SJSA1 (cell line): ENCODE measurements around the gene UBE2M. TPM values are rescaled to one million over a fixed set of nuclear protein-coding genes. Genes with fewer than 3 reads are reported as not detected.

Experiments
- DNase-seq, 2 experiments: peaks; one replicate each; pipeline ENCODE4 v3.0.0-alpha.2; 2015 to 2020; ENCODE audit warnings: low spot score in 2 of 2, low read depth in 1 of 2
- H3K27ac ChIP-seq: fragments of 250-450 bp; sonication (Bioruptor Pico); 2 replicates; pipeline ENCODE4 v1.5.1; 2020; ENCODE audit warnings: mild to moderate bottlenecking, moderate library complexity
- H3K27me3 ChIP-seq: fragments of 250-450 bp; sonication (Bioruptor Pico); replicated peaks from 2 replicates; pipeline ENCODE4 v1.5.1; 2020; ENCODE audit warnings: mild to moderate bottlenecking, moderate library complexity
- H3K36me3 ChIP-seq: fragments of 250-450 bp; sonication (Bioruptor Pico); 2 replicates; pipeline ENCODE4 v1.5.1; 2020; ENCODE audit warnings: mild to moderate bottlenecking
- H3K4me1 ChIP-seq: fragments of 250-450 bp; sonication (Bioruptor Pico); replicated peaks from 2 replicates; pipeline ENCODE4 v1.6.1; 2021; ENCODE audit warnings: mild to moderate bottlenecking
- H3K4me3 ChIP-seq: fragments of 250-450 bp; sonication (Bioruptor Pico); 2 replicates; pipeline ENCODE4 v1.5.1; 2020; ENCODE audit warnings: mild to moderate bottlenecking
- H3K9me3 ChIP-seq: fragments of 250-450 bp; sonication (Bioruptor Pico); replicated peaks from 2 replicates; pipeline ENCODE4 v1.5.1; 2020; ENCODE audit warnings: mild to moderate bottlenecking
- total RNA-seq: library from RNA; depleted of rRNA; stranded (reverse); fragments of >200 nt; shearing (Covaris generic); gene quantifications from 2 replicates; pipeline ENCODE4 v1.2.3, GENCODE V29; 2014

The UBE2M gene
- total RNA-seq, 1 experiment from 2014 or later: 109 TPM

DNA sequence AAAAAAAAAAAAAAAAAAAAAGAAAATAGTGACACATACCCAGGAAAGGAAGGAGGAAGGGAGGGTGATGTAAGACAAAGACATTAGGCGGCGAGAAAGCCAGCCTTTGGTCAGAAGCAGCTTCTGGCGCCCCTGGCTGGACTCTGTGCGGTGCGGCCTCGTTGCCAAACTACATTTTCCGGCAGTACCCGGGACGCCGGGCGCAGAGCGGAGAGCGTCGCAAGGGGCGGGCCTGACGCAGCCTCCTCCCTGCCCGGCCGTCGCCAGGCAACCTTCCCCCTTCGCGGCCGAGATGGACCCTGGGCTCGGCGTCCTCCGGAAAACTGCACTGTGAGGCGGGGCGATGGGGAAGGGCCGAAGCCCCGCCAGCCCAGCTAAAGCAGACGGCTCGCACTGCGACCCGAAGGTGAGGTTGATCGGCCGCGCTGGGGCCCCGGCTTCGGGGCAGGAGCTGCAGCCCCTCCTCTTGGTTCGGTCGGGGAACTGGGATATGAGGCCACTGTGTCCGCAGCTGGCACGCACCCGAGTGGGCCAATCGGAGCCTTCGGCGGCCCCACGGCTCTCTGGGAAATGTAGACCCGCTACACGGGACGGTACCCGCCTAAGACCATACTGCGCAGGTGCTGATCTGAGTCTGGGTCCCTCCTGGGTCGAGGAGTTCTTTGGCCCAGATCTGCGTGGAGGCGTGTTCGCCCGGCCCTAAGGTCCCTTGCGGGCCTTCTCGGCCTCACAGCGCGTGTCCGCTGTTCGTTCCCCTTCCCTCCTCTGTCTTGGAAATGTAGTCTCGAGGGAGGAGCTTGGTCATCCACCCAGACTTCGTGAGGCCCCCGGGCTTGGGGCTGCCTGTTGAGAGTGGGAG is 17.0 kb upstream of the UBE2M start:
- H3K4me3 ChIP-seq: peak overlapping the region; percentile 63
- DNase-seq: peak; percentile 90 to 99
- H3K27ac ChIP-seq: peak overlapping the region; percentile 92
- H3K9me3 ChIP-seq: no peaks in the 10 kb centered on the region
- H3K27me3 ChIP-seq: no peaks in the 10 kb centered on the region
- no peaks in the 10 kb centered on the region; the same call in 1 of the 2 replicates for H3K36me3 ChIP-seq
- H3K4me1 ChIP-seq: peaks cover 15% of the 10 kb centered on the region

DNA sequence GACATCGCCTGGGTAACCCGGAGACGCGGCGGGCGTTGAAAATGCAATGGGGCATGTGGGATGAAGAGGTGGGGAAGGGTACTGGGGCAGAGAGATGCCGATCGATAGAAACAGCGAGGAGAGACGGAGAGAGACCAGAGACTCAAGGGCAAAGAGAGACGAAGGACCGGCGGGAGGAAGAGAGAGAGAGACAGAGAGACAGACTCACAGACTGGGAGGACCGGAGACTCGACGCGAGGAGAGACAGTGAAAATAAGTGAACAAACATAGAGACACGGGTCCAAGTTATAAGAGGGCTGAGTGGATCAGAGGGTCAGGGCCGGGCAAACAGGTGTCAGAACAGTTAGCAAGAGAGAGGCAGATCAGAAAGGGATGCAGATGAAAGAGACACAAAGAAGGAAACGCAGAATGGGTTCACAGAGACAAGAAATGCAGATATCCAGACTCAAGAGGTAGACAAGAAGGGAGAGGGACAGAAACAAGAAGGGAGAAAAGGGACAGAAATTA is 15.3 kb upstream of the UBE2M start:
- peak overlapping the region; percentile 86 for H3K27ac ChIP-seq
- no peak for DNase-seq
- peaks cover 5% of the 10 kb centered on the region for H3K36me3 ChIP-seq
- no peaks in the 10 kb centered on the region for H3K27me3 ChIP-seq
- peaks cover 15% of the 10 kb centered on the region for H3K4me1 ChIP-seq
- peak overlapping the region; percentile 55 for H3K4me3 ChIP-seq
- no peaks in the 10 kb centered on the region for H3K9me3 ChIP-seq

DNA sequence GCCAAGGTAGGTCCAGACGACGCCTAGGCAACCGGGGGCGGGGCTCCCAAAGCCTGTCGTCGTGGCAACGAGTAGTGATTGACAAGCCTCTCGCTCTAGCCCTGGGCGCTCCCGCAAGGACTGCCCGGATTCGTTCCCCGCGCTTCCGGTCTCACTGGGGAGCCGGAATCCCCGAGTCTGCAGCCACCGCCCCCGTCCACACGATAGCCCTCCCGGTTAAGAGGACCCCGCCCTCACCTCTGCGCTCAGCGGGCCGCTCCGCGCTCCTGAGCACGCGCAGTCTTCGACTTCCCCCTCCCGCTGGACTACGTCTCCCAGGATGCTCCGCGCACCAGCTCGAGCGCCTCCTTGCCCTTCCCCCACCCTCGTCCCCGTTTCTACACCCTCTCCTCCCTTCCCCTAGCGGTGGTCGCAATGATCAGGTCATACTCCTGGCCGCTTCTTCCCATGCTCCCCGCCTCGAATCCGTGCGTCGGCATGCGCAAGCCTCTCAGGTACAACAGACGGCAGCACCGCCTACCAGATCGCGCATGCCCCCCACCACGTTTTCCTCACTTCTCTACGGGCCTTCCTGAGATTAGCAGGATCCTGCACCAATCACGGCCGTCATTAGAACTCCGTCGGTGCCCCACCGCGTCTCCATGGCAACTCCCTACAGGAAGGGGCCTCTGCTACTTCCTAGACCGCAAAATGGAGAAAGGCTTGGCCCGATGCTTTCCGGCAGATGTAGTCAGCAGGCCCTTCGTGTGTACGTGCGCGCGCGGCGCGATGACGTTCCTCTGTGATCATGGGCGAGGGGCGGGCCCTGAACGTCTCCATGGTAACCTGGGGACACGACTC is 14.6 kb upstream of the UBE2M start, which contains the start of gene MZF1:
Gene MZF1 (minus strand): TSS at position 518 of the 840 bp plus-strand sequence. CDS start 1,946 bp downstream, outside the sequence.
- Histone ChIP-seq H3K4me1 (peaks cover 15% of the 10 kb centered on the region), H3K27ac (peak within 1 kb of the TSS; percentile 86), H3K36me3 (peaks cover 5% of the 10 kb centered on the region), H3K27me3 (no peaks in the 10 kb centered on the region), H3K9me3 (no peaks in the 10 kb centered on the region), H3K4me3 (peak within 1 kb of the TSS; percentile 55)
- peak; percentile 100 for DNase-seq

DNA sequence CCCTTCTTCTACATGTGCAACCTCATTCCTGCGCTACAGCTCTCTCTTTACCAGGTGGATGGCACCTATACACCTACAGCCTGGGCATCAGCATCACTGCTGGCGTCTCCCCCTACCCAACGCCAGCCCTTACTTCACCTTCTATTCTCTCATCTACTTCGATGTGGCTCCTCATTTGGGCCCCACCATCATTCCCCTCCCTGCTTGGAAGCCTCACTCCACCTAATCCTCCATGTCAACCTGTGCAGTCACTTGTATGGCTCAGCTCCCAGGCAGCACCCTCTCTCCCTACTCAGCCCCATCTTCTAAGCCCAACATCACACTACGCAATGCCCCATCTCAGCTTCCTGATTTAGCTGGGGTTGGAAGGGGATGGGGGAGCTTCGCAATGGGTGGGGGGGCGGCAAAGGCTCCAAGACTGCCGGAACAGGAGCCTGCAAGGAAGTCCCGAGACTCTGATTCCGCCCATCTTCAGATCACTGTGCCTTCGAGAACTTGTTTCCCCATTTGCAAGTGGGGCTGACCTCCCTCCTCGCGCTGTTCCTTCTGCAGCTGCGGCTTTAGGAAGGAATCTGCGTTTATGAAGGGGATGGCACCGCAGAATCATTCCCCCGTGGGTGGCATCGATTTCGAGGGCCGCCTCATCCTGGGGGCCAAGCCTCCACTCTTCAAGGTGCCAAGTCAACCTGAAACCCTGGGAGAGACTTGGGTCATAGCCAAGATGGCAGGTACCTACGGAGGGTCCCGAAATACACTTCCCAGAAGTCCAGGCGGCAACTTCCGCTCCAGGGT is 13.8 kb upstream of the UBE2M start:
- Histone ChIP-seq H3K4me3 (peak overlapping the region; percentile 55), H3K27me3 (no peaks in the 10 kb centered on the region), H3K27ac (peak overlapping the region; percentile 86), H3K9me3 (no peaks in the 10 kb centered on the region), H3K36me3 (peaks cover 5% of the 10 kb centered on the region), H3K4me1 (peaks cover 15% of the 10 kb centered on the region)
- peak in 1 of 2 experiments; percentile 30 for DNase-seq

DNA sequence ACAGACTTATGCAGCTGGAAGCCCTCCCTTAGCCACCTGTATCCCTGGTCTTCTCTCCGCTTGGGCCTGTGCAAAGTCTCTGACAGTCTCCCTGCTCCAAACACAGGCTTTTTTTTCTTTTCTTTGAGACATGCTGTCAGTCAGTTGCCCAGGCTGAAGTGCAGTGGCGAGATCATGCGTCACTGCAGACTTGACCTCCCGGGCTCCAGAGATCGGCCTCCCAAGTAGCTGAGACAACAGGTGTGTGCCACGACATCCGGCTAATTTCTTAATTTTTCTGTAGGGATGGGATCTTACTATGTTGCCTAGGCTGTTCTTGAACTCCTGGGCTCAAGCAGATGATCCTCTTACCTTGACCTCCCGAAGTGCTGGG is 13.2 kb upstream of the UBE2M start:
- H3K4me3 ChIP-seq: no peak overlapping the region
- no peaks in the 10 kb centered on the region for H3K27me3 ChIP-seq
- no peak overlapping the region for H3K27ac ChIP-seq
- H3K4me1 ChIP-seq: peaks cover 15% of the 10 kb centered on the region
- no peaks in the 10 kb centered on the region for H3K9me3 ChIP-seq
- peaks cover 5% of the 10 kb centered on the region for H3K36me3 ChIP-seq
- no peak for DNase-seq

DNA sequence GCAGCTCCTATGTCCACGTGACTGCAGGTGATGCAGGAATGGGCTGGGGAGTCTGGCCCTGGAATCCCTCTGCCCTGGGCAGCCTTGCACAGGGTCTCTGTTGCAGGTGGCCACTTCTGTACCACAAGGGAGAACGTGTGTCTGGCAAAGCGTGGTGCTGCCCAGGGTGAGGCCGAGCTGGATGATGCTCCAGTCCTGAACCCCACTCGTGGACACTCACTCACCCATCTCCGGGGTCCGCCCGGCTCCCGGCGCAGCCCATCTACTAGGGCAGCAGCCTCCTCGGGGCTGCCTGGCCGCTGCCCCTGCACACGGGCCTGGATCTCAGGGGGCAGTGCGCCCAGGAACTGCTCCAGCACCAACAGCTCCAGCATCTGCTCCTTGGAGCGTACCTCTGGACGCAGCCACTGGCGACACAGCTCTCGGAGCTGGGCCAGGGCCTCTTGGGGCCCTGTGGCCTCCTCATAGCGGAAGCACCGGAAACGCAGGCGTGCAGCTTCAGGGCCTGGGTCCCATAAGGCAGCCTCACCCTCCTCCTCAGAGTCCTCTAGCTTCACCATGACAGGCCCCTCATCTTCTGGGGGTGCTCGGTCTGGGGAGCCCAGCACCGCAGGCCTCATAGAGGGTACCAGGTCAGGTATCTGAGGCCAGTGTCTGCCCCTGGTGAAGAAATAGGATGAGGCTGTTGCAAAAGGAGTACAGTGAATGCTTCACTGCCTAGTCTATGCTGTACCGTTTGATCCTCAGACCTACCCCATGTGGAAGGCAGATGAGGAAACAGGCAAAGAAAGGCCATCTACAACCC is 12.6 kb upstream of the UBE2M start:
- Histone ChIP-seq H3K4me1 (peaks cover 15% of the 10 kb centered on the region), H3K27ac (no peak overlapping the region), H3K9me3 (no peaks in the 10 kb centered on the region), H3K4me3 (no peak overlapping the region), H3K27me3 (no peaks in the 10 kb centered on the region), H3K36me3 (peaks cover 5% of the 10 kb centered on the region)
- peak in 1 of 2 experiments; percentile 28 for DNase-seq

DNA sequence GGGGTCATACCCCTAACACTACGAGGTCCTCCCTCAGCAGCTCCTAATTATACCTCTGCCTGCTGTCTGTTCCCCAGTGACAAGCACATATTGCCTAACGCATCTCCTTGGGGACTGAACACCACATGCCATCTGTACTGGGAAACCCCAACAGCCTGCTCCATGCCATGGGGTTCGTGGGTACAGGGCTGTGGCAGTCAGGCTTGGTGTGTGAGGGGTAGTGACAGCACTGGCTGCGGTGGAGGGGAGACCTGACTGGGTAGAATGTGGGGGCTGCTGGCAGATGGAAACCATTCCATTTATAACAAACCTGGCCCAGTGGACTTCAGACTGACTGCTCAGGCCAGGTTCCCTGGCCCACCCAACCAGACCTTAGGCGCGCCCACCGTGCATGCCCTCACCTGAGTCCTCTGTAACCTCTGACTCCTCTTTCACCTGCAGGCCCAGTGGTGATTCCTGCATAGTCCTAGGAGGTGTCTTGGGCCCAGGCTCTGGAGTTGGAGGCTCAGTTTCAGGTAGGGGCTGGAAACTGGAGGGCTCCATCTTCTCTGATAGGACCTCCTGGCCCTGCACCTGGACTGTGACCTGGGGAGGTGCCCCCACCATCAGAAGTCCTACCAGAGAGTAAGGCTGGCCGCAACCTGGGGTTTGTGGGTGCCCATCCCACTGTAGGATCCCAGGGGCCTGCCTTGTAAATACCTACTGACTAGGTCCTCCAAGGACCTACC is 11.7 kb upstream of the UBE2M start:
- H3K9me3 ChIP-seq: no peaks in the 10 kb centered on the region
- peaks cover 15% of the 10 kb centered on the region for H3K4me1 ChIP-seq
- no peak overlapping the region for H3K27ac ChIP-seq
- no peak overlapping the region for H3K4me3 ChIP-seq
- H3K36me3 ChIP-seq: peaks cover 5% of the 10 kb centered on the region
- DNase-seq: peak in 1 of 2 experiments; percentile 41
- H3K27me3 ChIP-seq: no peaks in the 10 kb centered on the region

DNA sequence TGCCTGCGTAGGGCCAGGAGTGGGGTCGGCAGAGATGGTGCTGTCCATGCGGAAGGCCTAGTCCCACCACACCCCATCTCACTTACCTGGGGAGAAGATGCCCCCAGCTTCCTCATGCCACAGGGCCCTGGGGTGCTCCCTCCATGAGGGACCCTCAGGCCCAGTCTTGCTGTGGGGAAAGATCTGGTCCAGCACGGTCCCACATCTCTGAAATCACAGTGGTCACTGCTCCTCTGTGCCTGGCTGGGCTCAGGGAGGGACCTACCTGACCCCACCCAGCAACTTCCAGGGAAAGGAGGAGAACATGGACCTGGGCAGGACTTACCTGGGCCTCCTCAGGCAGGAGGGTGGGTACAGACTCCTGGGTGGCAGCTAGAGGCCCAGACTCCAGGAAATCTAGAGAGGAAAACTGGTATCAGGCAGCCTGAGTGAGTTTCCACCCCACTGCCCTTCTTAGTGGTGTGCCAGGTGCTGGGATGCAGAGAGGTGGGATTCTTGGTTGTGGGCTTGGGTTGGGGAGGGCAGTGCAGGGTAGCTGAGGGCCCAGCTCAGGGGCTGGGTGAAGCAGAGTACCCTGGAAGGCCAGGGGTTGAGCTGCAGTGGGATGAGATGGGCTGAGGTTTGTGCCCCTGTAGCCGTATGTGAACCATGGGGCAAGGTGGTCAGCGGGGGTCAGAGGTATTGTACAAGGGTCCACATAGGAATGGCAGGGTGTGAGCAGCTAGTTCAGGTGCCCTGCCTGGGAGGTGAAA is 11.0 kb upstream of the UBE2M start:
- no peak for DNase-seq
- H3K36me3 ChIP-seq: peaks cover 8% of the 10 kb centered on the region
- H3K27me3 ChIP-seq: no peaks in the 10 kb centered on the region
- H3K9me3 ChIP-seq: no peaks in the 10 kb centered on the region
- no peak overlapping the region for H3K4me3 ChIP-seq
- H3K27ac ChIP-seq: no peak overlapping the region
- H3K4me1 ChIP-seq: peaks cover 10% of the 10 kb centered on the region

DNA sequence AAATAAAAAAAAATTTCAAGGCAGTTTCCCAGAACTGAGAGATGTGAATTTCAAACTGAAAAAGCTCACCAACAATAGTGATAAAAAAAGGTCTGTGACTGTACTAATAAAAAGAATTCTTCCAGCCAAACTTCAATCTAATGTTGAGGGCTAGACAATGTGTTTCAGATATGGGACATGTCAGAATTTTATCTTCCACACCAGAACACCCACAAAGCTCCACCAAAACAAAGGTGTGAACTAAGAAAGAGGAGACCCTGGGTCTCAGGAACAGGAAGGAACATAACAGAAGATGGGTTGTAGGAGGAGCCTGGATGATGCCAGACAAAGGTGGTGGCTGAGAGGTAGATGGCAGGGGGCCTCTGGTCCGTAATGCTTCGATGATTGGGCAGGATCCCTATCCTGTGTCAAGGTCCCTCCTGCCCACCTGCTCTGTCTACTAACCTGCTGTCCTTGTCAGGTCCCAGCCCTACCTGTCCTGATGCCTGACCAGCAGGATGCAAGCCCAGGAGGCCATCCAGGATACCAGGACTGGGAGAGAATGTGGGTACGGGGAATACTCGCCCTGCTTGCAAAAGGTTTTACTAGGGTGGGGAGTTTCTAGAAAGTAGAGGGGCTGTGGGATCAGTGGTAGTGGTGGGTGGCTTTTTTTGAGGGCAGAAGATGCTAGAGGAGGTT is 10.2 kb upstream of the UBE2M start:
- H3K27ac ChIP-seq: no peak overlapping the region
- H3K27me3 ChIP-seq: no peaks in the 10 kb centered on the region
- no peak for DNase-seq
- no peak overlapping the region for H3K4me3 ChIP-seq
- H3K4me1 ChIP-seq: peaks cover 4% of the 10 kb centered on the region
- H3K9me3 ChIP-seq: no peaks in the 10 kb centered on the region
- H3K36me3 ChIP-seq: peaks cover 9% of the 10 kb centered on the region

DNA sequence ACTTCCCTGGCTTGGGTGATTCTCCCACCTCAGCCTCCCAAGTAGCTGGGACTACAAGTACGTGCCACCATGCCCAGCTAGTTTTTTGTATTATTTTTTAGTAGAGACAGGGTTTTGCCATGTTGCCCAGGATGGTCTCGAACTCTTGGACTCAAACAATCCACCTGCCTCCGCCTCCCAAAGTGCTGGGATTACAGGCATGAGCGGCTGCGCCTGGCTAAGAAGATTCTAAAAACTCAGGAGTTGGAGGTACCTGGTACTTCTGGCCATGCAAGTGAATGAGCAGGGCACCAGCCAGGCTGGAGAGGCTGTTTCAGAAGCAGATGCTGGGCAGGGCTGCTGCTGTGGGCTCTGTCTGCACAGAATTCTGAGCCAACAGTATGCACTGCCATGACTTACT is 8.6 kb upstream of the UBE2M start:
- Histone ChIP-seq H3K4me3 (no peak overlapping the region), H3K27me3 (no peaks in the 10 kb centered on the region), H3K9me3 (no peaks in the 10 kb centered on the region), H3K4me1 (no peaks in the 10 kb centered on the region), H3K36me3 (peaks cover 17% of the 10 kb centered on the region), H3K27ac (no peak overlapping the region)
- no peak for DNase-seq

DNA sequence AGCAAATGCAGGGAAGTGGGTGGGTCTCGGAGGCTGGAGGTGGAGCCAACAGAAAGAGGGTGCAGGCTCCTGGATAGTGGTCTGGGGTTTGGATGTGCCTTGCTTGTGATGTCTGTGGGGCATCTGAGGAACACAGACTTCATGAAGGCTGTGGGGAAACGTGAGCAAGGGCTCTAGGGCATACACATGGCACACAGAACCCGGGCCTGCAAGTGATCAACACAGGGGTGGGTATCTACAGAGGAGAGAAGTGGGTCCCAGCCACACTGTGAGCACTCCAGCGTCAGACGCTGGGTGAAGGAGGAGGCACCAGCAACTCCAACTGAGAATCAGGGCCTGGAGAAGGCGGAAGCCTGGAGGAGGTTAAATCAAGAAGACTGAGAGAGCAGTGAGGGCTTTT is 5.4 kb upstream of the UBE2M start:
- Histone ChIP-seq H3K27me3 (no peaks in the 10 kb centered on the region), H3K36me3 (peaks cover 14% of the 10 kb centered on the region), H3K4me1 (peaks cover 9% of the 10 kb centered on the region), H3K4me3 (no peak overlapping the region), H3K9me3 (no peaks in the 10 kb centered on the region), H3K27ac (no peak overlapping the region)
- DNase-seq: no peak
